Caco-2 (cell line): ENCODE results near the gene PER2. TPM values are rescaled to one million over a fixed set of nuclear protein-coding genes. Genes with fewer than 3 reads are reported as not detected.
"Not testable (repeated sequence)": the region's sequence is repeated elsewhere in the genome, so short reads cannot be mapped to it uniquely, and the experiment has no call there.

Source experiments
- BruUV-seq: library from RNA; stranded (reverse); fragments of 400-500 nt; replicated peaks from 2 replicates; lab custom pipeline; 2021; lab: Mats Ljungman, UMichigan
- CTCF ChIA-PET: fragments of 300-600 bp; sonication (Branson Sonifier 250); formaldehyde crosslinking; loops from one replicate; lab custom pipeline; 2022; ENCODE audit warnings: antibody characterized with exemption; lab: Charles Lee
- POLR2A ChIA-PET: fragments of 300-600 bp; sonication (Branson Sonifier 250); formaldehyde crosslinking; loops from one replicate; lab custom pipeline; 2022; ENCODE audit warnings: antibody characterized with exemption; lab: Charles Lee
- DNase-seq, 2 experiments: peaks; one replicate each; pipeline versions ENCODE4 v3.0.0 to v3.0.0-alpha.2; 2020 to 2022
- H3K27me3 ChIP-seq: replicated peaks from 2 replicates; pipeline ENCODE4 v1.6.0; 2011; ENCODE audit warnings: low read length; ENCODE audit not compliant: control insufficient read depth, insufficient read depth
- H3K36me3 ChIP-seq: 2 replicates; pipeline ENCODE4 v1.5.1; 2011; ENCODE audit warnings: low read length; ENCODE audit not compliant: control insufficient read depth, insufficient read depth
- H3K4me1 ChIP-seq: fragments of 250-450 bp; sonication (Bioruptor Pico); 2 replicates; pipeline ENCODE4 v1.5.1; 2020; ENCODE audit warnings: mild to moderate bottlenecking
- H3K4me3 ChIP-seq: 2 replicates; pipeline ENCODE4 v1.5.1; 2011; ENCODE audit warnings: low read depth, mild to moderate bottlenecking, control low read depth, low read length
- H3K9me3 ChIP-seq: fragments of 250-450 bp; sonication (Bioruptor Pico); 2 replicates; pipeline ENCODE4 v1.5.1; 2020; ENCODE audit warnings: mild to moderate bottlenecking, moderate library complexity
- H3K27ac Mint-ChIP-seq: one replicate; pipeline ENCODE4 v1.8.0; 2022; ENCODE audit warnings: mixed read lengths; ENCODE audit not compliant: unreplicated experiment
- H3K27me3 Mint-ChIP-seq: one replicate; pipeline ENCODE4 v1.8.0; 2022; ENCODE audit warnings: mixed read lengths; ENCODE audit not compliant: insufficient read depth, unreplicated experiment
- H3K36me3 Mint-ChIP-seq: one replicate; pipeline ENCODE4 v1.8.0; 2022; ENCODE audit warnings: mild to moderate bottlenecking, mixed read lengths; ENCODE audit not compliant: insufficient read depth, unreplicated experiment
- H3K4me1 Mint-ChIP-seq: one replicate; pipeline ENCODE4 v1.8.0; 2022; ENCODE audit warnings: low read depth, mixed read lengths; ENCODE audit not compliant: unreplicated experiment
- H3K4me3 Mint-ChIP-seq: one replicate; pipeline ENCODE4 v1.8.0; 2022; ENCODE audit warnings: mild to moderate bottlenecking, moderate library complexity, mixed read lengths; ENCODE audit not compliant: unreplicated experiment
- H3K9me3 Mint-ChIP-seq: one replicate; pipeline ENCODE4 v1.8.0; 2022; ENCODE audit warnings: mixed read lengths; ENCODE audit not compliant: unreplicated experiment
- CTCF ChIP-seq, 2 experiments: fragments of 200-600 bp in 1 of 2; IDR thresholded peaks; 1 replicate in 1 of 2; 2 replicates in 1 of 2; pipeline versions ENCODE4 v1.5.1 to v1.8.0; 2011 to 2022; ENCODE audit warnings: antibody characterized with exemption in 1 of 2, control low read depth in 1 of 2, inconsistent platforms in 1 of 2, low read depth in 1 of 2, low read length in 1 of 2, mild to moderate bottlenecking in 1 of 2, moderate library complexity in 1 of 2; ENCODE audit not compliant: insufficient read depth in 1 of 2, severe bottlenecking in 1 of 2, unreplicated experiment in 1 of 2
- intact Hi-C: fragments of 100-400 bp; cut with micrococcal nuclease; formaldehyde crosslinking; loops from one replicate; pipeline ENCODE4 v1.10.0; 2022; ENCODE audit not compliant: unreplicated experiment
- total RNA-seq: library from RNA; stranded (reverse); gene quantifications from 2 replicates; pipeline ENCODE4 v1.2.3, GENCODE V29; 2022

The PER2 gene
- total RNA-seq, 1 experiment from 2014 or later: 12.2 TPM

- H3K4me1 Mint-ChIP-seq: no peaks in the 10 kb centered on the region
- no peak overlapping the region for H3K4me3 Mint-ChIP-seq
- Histone ChIP-seq H3K4me3 (no peak overlapping the region), H3K4me1 (no peaks in the 10 kb centered on the region), H3K9me3 (no peaks in the 10 kb centered on the region), H3K36me3 (no peaks in the 10 kb centered on the region), H3K27me3 (no peaks in the 10 kb centered on the region)
- no peaks in the 10 kb centered on the region for H3K27me3 Mint-ChIP-seq
- intact Hi-C loops: no loop called here
- CTCF ChIA-PET: no interaction called here
- POLR2A ChIA-PET: no interaction called here
- BruUV-seq: no TSS peak
- no peak for TF ChIP-seq CTCF (IDR thresholded peaks at IDR 0.05; ENCODE audit: insufficient read depth in 1 of 2, low read depth in 1 of 2, low read length in 1 of 2, severe bottlenecking in 1 of 2, unreplicated experiment in 1 of 2)
- no peak for DNase-seq
- H3K27ac Mint-ChIP-seq: no peak overlapping the region
- no peaks in the 10 kb centered on the region for H3K9me3 Mint-ChIP-seq
- no peaks in the 10 kb centered on the region for H3K36me3 Mint-ChIP-seq
Observed at GRCh38 chr2:238313991-238314350, 25.6 kb upstream of the PER2 start.

- ChIA-PET CTCF (no interaction called here), POLR2A (no interaction called here)
- no peak for TF ChIP-seq CTCF (IDR thresholded peaks at IDR 0.05; ENCODE audit: insufficient read depth in 1 of 2, low read depth in 1 of 2, low read length in 1 of 2, severe bottlenecking in 1 of 2, unreplicated experiment in 1 of 2)
- no peaks in the 10 kb centered on the region for H3K27me3 Mint-ChIP-seq
- no peak overlapping the region for H3K4me3 Mint-ChIP-seq
- intact Hi-C loops: no loop called here
- no peaks in the 10 kb centered on the region for H3K4me1 ChIP-seq
- H3K4me1 Mint-ChIP-seq: no peaks in the 10 kb centered on the region
- no peaks in the 10 kb centered on the region for H3K9me3 Mint-ChIP-seq
- no peak overlapping the region for H3K27ac Mint-ChIP-seq
- no TSS peak for BruUV-seq
- H3K36me3 Mint-ChIP-seq: no peaks in the 10 kb centered on the region
- H3K27me3 ChIP-seq: no peaks in the 10 kb centered on the region
- no peaks in the 10 kb centered on the region for H3K36me3 ChIP-seq
- H3K4me3 ChIP-seq: no peak overlapping the region
- no peaks in the 10 kb centered on the region for H3K9me3 ChIP-seq
- DNase-seq: no peak
Observed at GRCh38 chr2:238313289-238313990, 25.0 kb upstream of the PER2 start.

- H3K9me3 ChIP-seq, H3K27ac Mint-ChIP-seq, H3K36me3 ChIP-seq, H3K36me3 Mint-ChIP-seq, H3K27me3 Mint-ChIP-seq, H3K9me3 Mint-ChIP-seq, H3K4me1 Mint-ChIP-seq, H3K27me3 ChIP-seq, H3K4me3 Mint-ChIP-seq, POLR2A ChIA-PET, H3K4me1 ChIP-seq, DNase-seq, H3K4me3 ChIP-seq, BruUV-seq, intact Hi-C loops: not testable (repeated sequence)
- CTCF ChIA-PET: interaction anchor here (0.7 kb wide), 1 partner anchor 39 kb away, joined by 3 read pairs; no protein-coding TSS in a partner anchor
Observed at GRCh38 chr2:238310721-238311120, 22.3 kb upstream of the PER2 start.
